ENCODE data around the gene THOC7. TPM values are rescaled to one million over a fixed set of nuclear protein-coding genes. Genes with fewer than 3 reads are reported as not detected.

THOC7 gene
- polyA plus RNA-seq, 3 donors: 22.2 to 74.8 (median 70.1) TPM

DNA sequence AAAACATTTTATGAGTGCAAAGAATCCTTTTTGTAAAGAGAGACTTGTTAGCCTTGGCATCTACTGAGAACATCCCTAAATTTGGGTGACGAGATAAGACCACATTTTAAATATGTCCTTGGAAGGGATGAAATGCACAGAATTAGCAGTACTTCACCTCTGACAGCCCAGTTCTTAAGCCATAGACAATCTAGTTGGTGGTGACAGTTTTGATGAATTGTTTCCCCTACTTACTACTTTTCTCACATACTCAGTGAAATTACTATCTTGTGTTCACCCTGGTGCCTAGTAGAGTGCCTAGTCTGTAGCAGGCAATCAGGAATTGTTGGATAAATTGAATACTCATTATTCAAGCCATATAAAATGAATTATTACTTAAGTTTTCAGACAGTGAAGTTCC, 45.2 kb upstream of the THOC7 start:
- Histone ChIP-seq H4K20me1 (ENCODE audit: insufficient read depth, low read length) (peaks cover 40% of the 10 kb centered on the region), H3K79me2 (ENCODE audit: insufficient read depth, low read length) (peaks cover 46% of the 10 kb centered on the region), H2AFZ (ENCODE audit: insufficient read depth, low read depth, low read length, poor library complexity, severe bottlenecking) (no peak overlapping the region), H3K4me1 (ENCODE audit: control insufficient read depth in 1 of 2, insufficient read depth in 2 of 2, low read length in 2 of 2) (peaks cover 22 to 34% of the 10 kb centered on the region in 2 donors), H3K9me3 (replicated peaks in 1 of 2; ENCODE audit: control insufficient read depth in 1 of 2, insufficient read depth in 1 of 2, low read length in 2 of 2) (no peaks in the 10 kb centered on the region), H3K9ac (ENCODE audit: insufficient read depth, low read length, poor library complexity, severe bottlenecking) (no peak overlapping the region), H3K4me3 (replicated peaks in 1 of 3; ENCODE audit: low read depth in 2 of 3, low read length in 3 of 3) (no peak overlapping the region), H3K4me2 (replicated peaks; ENCODE audit: extremely low read depth, low read length, poor library complexity, severe bottlenecking) (no peak overlapping the region), H3K36me3 (replicated peaks in 1 of 2; ENCODE audit: control insufficient read depth in 1 of 2, insufficient read depth in 2 of 2, low read length in 2 of 2) (peaks cover 3 to 31% of the 10 kb centered on the region in 2 donors), H3K27me3 (ENCODE audit: control insufficient read depth in 2 of 2, insufficient read depth in 2 of 2, low read length in 2 of 2) (no peaks in the 10 kb centered on the region), H3K27ac (ENCODE audit: low read depth in 1 of 2, low read length in 2 of 2) (no peak overlapping the region)
- Mint-ChIP-seq H3K36me3 (peaks cover 30 to 32% of the 10 kb centered on the region in 2 donors), H3K4me3 (no peak overlapping the region), H3K4me1 (peaks cover 32% of the 10 kb centered on the region), H3K27me3 (ENCODE audit: low read depth in 3 of 3) (peaks cover 0 to 3% (median 0%) of the 10 kb centered on the region in 3 donors), H3K27ac (no peak overlapping the region), H3K9me3 (no peaks in the 10 kb centered on the region)
- no peak for DNase-seq
- WGBS (ENCODE audit: insufficient coverage): no CpG with 5 or more reads among the region's 1 CpG
- TF ChIP-seq, protein P1, sequence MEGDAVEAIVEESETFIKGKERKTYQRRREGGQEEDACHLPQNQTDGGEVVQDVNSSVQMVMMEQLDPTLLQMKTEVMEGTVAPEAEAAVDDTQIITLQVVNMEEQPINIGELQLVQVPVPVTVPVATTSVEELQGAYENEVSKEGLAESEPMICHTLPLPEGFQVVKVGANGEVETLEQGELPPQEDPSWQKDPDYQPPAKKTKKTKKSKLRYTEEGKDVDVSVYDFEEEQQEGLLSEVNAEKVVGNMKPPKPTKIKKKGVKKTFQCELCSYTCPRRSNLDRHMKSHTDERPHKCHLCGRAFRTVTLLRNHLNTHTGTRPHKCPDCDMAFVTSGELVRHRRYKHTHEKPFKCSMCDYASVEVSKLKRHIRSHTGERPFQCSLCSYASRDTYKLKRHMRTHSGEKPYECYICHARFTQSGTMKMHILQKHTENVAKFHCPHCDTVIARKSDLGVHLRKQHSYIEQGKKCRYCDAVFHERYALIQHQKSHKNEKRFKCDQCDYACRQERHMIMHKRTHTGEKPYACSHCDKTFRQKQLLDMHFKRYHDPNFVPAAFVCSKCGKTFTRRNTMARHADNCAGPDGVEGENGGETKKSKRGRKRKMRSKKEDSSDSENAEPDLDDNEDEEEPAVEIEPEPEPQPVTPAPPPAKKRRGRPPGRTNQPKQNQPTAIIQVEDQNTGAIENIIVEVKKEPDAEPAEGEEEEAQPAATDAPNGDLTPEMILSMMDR (IDR thresholded peaks at IDR 0.05): no peak
- intact Hi-C loops (cut with micrococcal nuclease): no loop called here

DNA sequence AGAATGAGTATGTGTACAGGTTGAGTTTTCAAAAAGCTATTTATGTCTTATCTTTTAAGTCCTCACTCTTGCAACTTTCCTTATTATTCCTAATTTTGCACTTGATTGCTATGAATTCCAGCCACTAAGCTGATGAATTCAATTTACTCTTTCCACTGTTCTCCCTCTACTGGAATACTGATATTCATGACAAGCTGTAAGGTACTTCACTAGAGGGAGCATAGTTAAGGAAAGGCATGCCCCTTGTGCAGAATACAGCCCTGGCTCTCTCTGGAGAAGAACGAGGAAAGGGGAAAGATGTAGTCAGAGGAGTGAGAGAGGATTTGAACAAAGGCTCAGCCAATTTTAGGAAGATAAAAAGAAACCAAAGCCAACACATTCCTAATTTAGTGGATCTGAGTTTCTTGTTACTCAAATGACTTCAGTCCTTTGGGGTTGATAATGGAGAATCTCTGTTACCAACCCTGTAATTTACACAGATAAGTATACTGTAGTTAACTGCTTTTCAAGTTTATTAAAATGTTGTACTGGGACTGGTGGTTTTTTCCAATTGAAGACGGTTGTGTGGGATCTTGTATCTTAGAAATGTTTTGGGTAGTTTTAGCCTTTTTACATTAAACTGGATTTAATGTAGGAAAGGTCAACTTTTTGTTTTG, 44.6 kb upstream of the THOC7 start:
- Histone ChIP-seq H3K4me3 (replicated peaks in 1 of 3; ENCODE audit: low read depth in 2 of 3, low read length in 3 of 3) (no peak overlapping the region), H3K9ac (ENCODE audit: insufficient read depth, low read length, poor library complexity, severe bottlenecking) (no peak overlapping the region), H3K9me3 (replicated peaks in 1 of 2; ENCODE audit: control insufficient read depth in 1 of 2, insufficient read depth in 1 of 2, low read length in 2 of 2) (no peaks in the 10 kb centered on the region), H3K27me3 (ENCODE audit: control insufficient read depth in 2 of 2, insufficient read depth in 2 of 2, low read length in 2 of 2) (no peaks in the 10 kb centered on the region), H3K4me1 (ENCODE audit: control insufficient read depth in 1 of 2, insufficient read depth in 2 of 2, low read length in 2 of 2) (peaks cover 18 to 29% of the 10 kb centered on the region in 2 donors), H3K79me2 (ENCODE audit: insufficient read depth, low read length) (peaks cover 46% of the 10 kb centered on the region), H2AFZ (ENCODE audit: insufficient read depth, low read depth, low read length, poor library complexity, severe bottlenecking) (no peak overlapping the region), H3K4me2 (replicated peaks; ENCODE audit: extremely low read depth, low read length, poor library complexity, severe bottlenecking) (no peak overlapping the region), H3K36me3 (replicated peaks in 1 of 2; ENCODE audit: control insufficient read depth in 1 of 2, insufficient read depth in 2 of 2, low read length in 2 of 2) (peaks cover 5 to 37% of the 10 kb centered on the region in 2 donors), H3K27ac (ENCODE audit: low read depth in 1 of 2, low read length in 2 of 2) (no peak overlapping the region), H4K20me1 (ENCODE audit: insufficient read depth, low read length) (peaks cover 44% of the 10 kb centered on the region)
- no peak overlapping the region for H3K4me3 Mint-ChIP-seq
- H3K27ac Mint-ChIP-seq: no peak overlapping the region
- TF ChIP-seq, protein P1 (IDR thresholded peaks at IDR 0.05): no peak
- peaks cover 27 to 30% of the 10 kb centered on the region in 2 donors for H3K36me3 Mint-ChIP-seq
- intact Hi-C loops (cut with micrococcal nuclease): no loop called here
- no peaks in the 10 kb centered on the region for H3K9me3 Mint-ChIP-seq
- peaks cover 0 to 3% (median 0%) of the 10 kb centered on the region in 3 donors for H3K27me3 Mint-ChIP-seq (ENCODE audit: low read depth in 3 of 3)
- WGBS (ENCODE audit: insufficient coverage): 100% methylated on average over 1 of the region's 2 CpGs
- DNase-seq: no peak
- H3K4me1 Mint-ChIP-seq: peaks cover 26% of the 10 kb centered on the region

All from CD14-positive monocyte (primary cell).